Measurements from ENCODE around the gene ZNF451.

The ZNF451 gene

DNA sequence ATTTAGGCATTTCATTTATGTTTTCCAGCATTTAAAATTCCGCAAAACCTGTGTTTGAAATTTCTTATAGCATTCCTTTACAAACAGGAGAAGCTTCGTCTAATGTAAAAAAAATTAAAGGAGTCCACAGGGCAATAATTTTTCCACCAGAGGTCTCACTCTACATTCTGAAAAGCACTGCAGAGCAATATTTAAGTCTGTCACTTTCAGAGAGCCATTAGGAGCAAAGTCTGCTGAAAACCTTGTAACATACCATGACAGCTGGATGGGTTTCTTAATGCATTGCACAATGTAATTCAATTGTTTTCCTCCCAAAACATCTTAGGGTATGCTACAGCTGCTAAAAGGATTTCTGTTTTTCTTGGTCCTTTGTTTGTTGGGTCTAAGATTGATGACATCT is 100.2 kb downstream of the ZNF451 start:
- no peak for DNase-seq (ENCODE audit: extremely low read depth, insufficient read length)
- Histone ChIP-seq H3K27me3 (replicated peaks; ENCODE audit: control insufficient read depth, insufficient read depth, low read length) (no peaks in the 10 kb centered on the region), H3K4me3 (replicated peaks; ENCODE audit: low read depth, low read length) (no peak overlapping the region), H3K36me3 (ENCODE audit: control insufficient read depth, insufficient read depth, low read length) (no peaks in the 10 kb centered on the region; the same call in 1 of the 2 replicates)
- TF ChIP-seq, protein P1, sequence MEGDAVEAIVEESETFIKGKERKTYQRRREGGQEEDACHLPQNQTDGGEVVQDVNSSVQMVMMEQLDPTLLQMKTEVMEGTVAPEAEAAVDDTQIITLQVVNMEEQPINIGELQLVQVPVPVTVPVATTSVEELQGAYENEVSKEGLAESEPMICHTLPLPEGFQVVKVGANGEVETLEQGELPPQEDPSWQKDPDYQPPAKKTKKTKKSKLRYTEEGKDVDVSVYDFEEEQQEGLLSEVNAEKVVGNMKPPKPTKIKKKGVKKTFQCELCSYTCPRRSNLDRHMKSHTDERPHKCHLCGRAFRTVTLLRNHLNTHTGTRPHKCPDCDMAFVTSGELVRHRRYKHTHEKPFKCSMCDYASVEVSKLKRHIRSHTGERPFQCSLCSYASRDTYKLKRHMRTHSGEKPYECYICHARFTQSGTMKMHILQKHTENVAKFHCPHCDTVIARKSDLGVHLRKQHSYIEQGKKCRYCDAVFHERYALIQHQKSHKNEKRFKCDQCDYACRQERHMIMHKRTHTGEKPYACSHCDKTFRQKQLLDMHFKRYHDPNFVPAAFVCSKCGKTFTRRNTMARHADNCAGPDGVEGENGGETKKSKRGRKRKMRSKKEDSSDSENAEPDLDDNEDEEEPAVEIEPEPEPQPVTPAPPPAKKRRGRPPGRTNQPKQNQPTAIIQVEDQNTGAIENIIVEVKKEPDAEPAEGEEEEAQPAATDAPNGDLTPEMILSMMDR (IDR thresholded peaks at IDR 0.05; ENCODE audit: insufficient read depth, low read length, poor library complexity, severe bottlenecking), result no peak

DNA sequence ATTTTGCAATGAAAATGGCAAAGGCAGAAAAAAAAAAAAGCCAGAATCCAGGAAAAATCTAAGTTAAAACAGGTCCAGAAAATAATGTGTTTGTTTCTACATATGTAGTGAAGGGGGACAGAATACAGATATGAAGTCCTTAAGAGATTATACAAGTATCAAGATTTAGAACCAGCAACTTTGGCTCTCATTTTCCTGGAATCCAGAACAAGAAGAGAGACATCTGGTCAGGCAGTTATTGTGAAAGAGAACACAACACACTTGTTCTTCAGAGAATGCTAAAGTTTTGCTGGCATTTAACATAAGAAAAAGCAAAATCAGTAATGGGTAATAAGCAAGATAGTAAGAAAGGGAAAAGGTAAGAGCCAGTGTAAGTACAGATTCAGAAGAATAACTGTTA is 103.2 kb downstream of the ZNF451 start:
- Histone ChIP-seq H3K4me3 (replicated peaks; ENCODE audit: low read depth, low read length) (no peak overlapping the region), H3K27me3 (replicated peaks; ENCODE audit: control insufficient read depth, insufficient read depth, low read length) (no peaks in the 10 kb centered on the region)

DNA sequence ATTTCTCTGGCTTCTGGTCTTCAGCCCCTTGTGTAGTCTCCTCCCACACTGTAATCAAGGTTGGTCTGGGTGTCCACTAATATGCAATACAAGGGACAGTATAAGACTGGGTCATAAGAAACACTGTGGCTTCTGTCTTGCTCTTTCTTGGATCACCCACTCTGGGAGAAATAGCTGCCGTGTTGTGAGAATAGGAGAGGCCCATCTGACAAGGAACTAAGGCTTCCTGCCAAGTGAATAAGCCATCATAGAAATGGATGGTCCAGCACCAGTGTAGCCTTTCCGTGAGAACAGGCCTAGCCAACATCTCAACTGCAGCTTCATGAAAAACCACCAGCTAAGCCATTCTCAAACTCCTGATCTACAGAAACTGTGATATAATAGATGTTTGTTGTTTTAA is 105.5 kb downstream of the ZNF451 start:
- no peak for DNase-seq (ENCODE audit: extremely low read depth, insufficient read length)
- no peaks in the 10 kb centered on the region for H3K36me3 ChIP-seq (ENCODE audit: control insufficient read depth, insufficient read depth, low read length)

More for the DNA sequence above, 103.2 kb downstream of the ZNF451 start:
- no peak for DNase-seq (ENCODE audit: extremely low read depth, insufficient read length)
- TF ChIP-seq, protein P1 (IDR thresholded peaks at IDR 0.05; ENCODE audit: insufficient read depth, low read length, poor library complexity, severe bottlenecking), result no peak
- H3K36me3 ChIP-seq (ENCODE audit: control insufficient read depth, insufficient read depth, low read length), result no peaks in the 10 kb centered on the region; the same call in 1 of the 2 replicates

DNA sequence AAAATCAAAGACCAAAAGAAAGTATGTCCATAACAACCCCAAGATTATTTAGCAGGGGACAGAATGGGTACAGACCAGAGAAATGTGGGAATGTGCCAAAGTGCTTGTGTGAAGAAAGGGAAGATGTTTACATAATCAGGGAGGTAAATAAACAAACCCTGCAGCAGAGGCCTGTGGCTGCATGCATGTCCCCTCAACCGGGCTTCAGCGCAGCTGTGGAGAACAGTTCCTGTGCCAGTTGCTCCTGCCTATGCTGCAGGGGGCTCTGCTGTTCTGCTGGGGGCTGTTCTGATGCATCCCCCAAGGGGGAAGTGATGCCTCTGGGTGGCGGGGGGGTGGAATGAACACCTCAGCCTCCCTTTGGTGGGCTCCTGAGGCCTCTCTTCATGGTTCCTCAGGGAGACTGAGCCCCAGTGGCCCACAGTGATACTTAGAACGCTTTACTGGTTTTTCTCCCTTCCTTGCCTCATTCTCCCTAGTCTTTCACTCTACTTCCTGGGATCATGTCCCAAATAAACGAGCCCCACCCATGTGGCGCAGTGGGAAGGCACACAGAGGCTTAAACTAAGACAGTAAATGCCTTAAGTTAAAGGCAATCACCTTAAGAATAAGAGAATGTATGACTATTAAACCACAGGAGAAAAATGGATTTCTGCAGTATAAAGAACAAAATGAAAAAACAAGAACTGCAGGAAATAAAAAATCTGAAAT is 109.1 kb downstream of the ZNF451 start:
- TF ChIP-seq, protein P1 (IDR thresholded peaks at IDR 0.05; ENCODE audit: insufficient read depth, low read length, poor library complexity, severe bottlenecking), result no peak
- no peaks in the 10 kb centered on the region for H3K27me3 ChIP-seq (replicated peaks; ENCODE audit: control insufficient read depth, insufficient read depth, low read length)
- H3K4me3 ChIP-seq (replicated peaks; ENCODE audit: low read depth, low read length), result no peak overlapping the region
- no peak for DNase-seq (ENCODE audit: extremely low read depth, insufficient read length)
- no peaks in the 10 kb centered on the region for H3K36me3 ChIP-seq (ENCODE audit: control insufficient read depth, insufficient read depth, low read length)

More for the DNA sequence above, 105.5 kb downstream of the ZNF451 start:
- TF ChIP-seq, protein P1 (IDR thresholded peaks at IDR 0.05; ENCODE audit: insufficient read depth, low read length, poor library complexity, severe bottlenecking), result no peak
- Histone ChIP-seq H3K4me3 (replicated peaks; ENCODE audit: low read depth, low read length) (no peak overlapping the region), H3K27me3 (replicated peaks; ENCODE audit: control insufficient read depth, insufficient read depth, low read length) (no peaks in the 10 kb centered on the region)

DNA sequence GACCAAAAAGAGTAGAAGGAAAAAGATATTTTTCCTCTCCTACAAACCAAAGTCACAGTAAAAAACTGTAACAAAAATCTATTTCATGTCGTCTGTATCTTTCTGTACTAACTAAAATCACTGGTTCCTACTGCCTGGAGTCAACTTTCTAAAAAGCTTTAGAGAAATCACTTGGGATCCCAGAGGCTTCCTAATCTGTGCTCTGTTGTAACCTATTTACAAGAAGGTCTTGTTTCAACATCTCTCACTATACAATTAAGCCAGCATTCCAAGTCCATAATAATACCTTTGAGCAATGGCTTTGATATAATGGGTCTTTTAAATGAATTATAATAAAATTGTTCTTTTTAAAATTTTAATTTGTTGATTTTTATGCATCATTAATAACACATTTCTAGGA is 111.7 kb downstream of the ZNF451 start:
- Histone ChIP-seq H3K36me3 (ENCODE audit: control insufficient read depth, insufficient read depth, low read length) (no peaks in the 10 kb centered on the region), H3K27me3 (replicated peaks; ENCODE audit: control insufficient read depth, insufficient read depth, low read length) (no peaks in the 10 kb centered on the region), H3K4me3 (replicated peaks; ENCODE audit: low read depth, low read length) (no peak overlapping the region)
- no peak for DNase-seq (ENCODE audit: extremely low read depth, insufficient read length)
- TF ChIP-seq, protein P1 (IDR thresholded peaks at IDR 0.05; ENCODE audit: insufficient read depth, low read length, poor library complexity, severe bottlenecking), result no peak

Measured in GM06990 (cell line).